Duodenal mucosa (tissue), 2 donors: Measurements from ENCODE around the gene CACNA2D3.

Experiments
- H3K27ac ChIP-seq: one replicate; pipeline ENCODE4 v1.7.0; 2013; ENCODE audit warnings: low read depth, low read length
- H3K27me3 ChIP-seq, 2 donors: one replicate each; pipeline ENCODE4 v1.7.0; 2013; ENCODE audit warnings: low read length in 2 of 2, control low read depth in 1 of 2; ENCODE audit not compliant: insufficient read depth in 2 of 2, control insufficient read depth in 1 of 2
- H3K36me3 ChIP-seq, 2 donors: one replicate each; pipeline ENCODE4 v1.7.0; 2013; ENCODE audit warnings: low read length in 2 of 2, control low read depth in 1 of 2; ENCODE audit not compliant: insufficient read depth in 2 of 2, control insufficient read depth in 1 of 2
- H3K4me1 ChIP-seq, 2 donors: one replicate each; pipeline ENCODE4 v1.7.0; 2013; ENCODE audit warnings: low read length in 2 of 2, control low read depth in 1 of 2; ENCODE audit not compliant: insufficient read depth in 2 of 2, control insufficient read depth in 1 of 2
- H3K4me3 ChIP-seq, 2 donors: one replicate each; pipeline ENCODE4 v1.7.0; 2013; ENCODE audit warnings: low read length in 2 of 2, low read depth in 1 of 2
- H3K9ac ChIP-seq, 2 donors: one replicate each; pipeline ENCODE4 v1.7.0; 2013; ENCODE audit warnings: low read length in 2 of 2, low read depth in 1 of 2
- H3K9me3 ChIP-seq, 2 donors: one replicate each; pipeline ENCODE4 v1.7.0; 2013; ENCODE audit warnings: low read length in 2 of 2, control low read depth in 1 of 2; ENCODE audit not compliant: control insufficient read depth in 1 of 2

CACNA2D3 gene

GRCh38 chr3:54564374-54564925 lies 442.1 kb downstream of the CACNA2D3 start:
- Histone ChIP-seq H3K36me3 (no peaks in the 10 kb centered on the region), H3K9ac (no peak overlapping the region), H3K27me3 (no peaks in the 10 kb centered on the region), H3K4me1 (no peaks in the 10 kb centered on the region), H3K27ac (no peak overlapping the region), H3K9me3 (no peaks in the 10 kb centered on the region), H3K4me3 (no peak overlapping the region)

GRCh38 chr3:54565956-54566355 lies 443.6 kb downstream of the CACNA2D3 start:
- Histone ChIP-seq H3K9me3 (no peaks in the 10 kb centered on the region), H3K36me3 (no peaks in the 10 kb centered on the region), H3K4me3 (no peak overlapping the region), H3K9ac (no peak overlapping the region), H3K27me3 (no peaks in the 10 kb centered on the region), H3K27ac (no peak overlapping the region), H3K4me1 (no peaks in the 10 kb centered on the region)

GRCh38 chr3:54567949-54568348 lies 445.6 kb downstream of the CACNA2D3 start:
- Histone ChIP-seq H3K27me3 (no peaks in the 10 kb centered on the region), H3K4me3 (no peak overlapping the region), H3K36me3 (no peaks in the 10 kb centered on the region), H3K4me1 (no peaks in the 10 kb centered on the region), H3K9me3 (no peaks in the 10 kb centered on the region), H3K9ac (no peak overlapping the region), H3K27ac (no peak overlapping the region)

GRCh38 chr3:54570008-54570407 lies 447.7 kb downstream of the CACNA2D3 start:
- Histone ChIP-seq H3K9me3 (no peaks in the 10 kb centered on the region), H3K36me3 (no peaks in the 10 kb centered on the region), H3K4me1 (no peaks in the 10 kb centered on the region)

GRCh38 chr3:54572197-54572895 lies 450.0 kb downstream of the CACNA2D3 start:
- H3K9ac ChIP-seq, result no peak overlapping the region
- H3K36me3 ChIP-seq, result no peaks in the 10 kb centered on the region
- no peaks in the 10 kb centered on the region for H3K4me1 ChIP-seq
- H3K27ac ChIP-seq, result no peak overlapping the region
- no peaks in the 10 kb centered on the region for H3K27me3 ChIP-seq
- H3K4me3 ChIP-seq, result no peak overlapping the region
- no peaks in the 10 kb centered on the region for H3K9me3 ChIP-seq

More at GRCh38 chr3:54570008-54570407, 447.7 kb downstream of the CACNA2D3 start:
- Histone ChIP-seq H3K4me3 (no peak overlapping the region), H3K27me3 (no peaks in the 10 kb centered on the region), H3K27ac (no peak overlapping the region), H3K9ac (no peak overlapping the region)

GRCh38 chr3:54573858-54574257 lies 451.5 kb downstream of the CACNA2D3 start:
- Histone ChIP-seq H3K4me3 (no peak overlapping the region), H3K27ac (no peak overlapping the region), H3K9me3 (no peaks in the 10 kb centered on the region), H3K4me1 (no peaks in the 10 kb centered on the region), H3K36me3 (no peaks in the 10 kb centered on the region), H3K9ac (no peak overlapping the region), H3K27me3 (no peaks in the 10 kb centered on the region)

GRCh38 chr3:54574906-54575617 lies 452.7 kb downstream of the CACNA2D3 start:
- Histone ChIP-seq H3K4me1 (no peaks in the 10 kb centered on the region), H3K4me3 (no peak overlapping the region), H3K9me3 (no peaks in the 10 kb centered on the region), H3K27ac (no peak overlapping the region), H3K36me3 (no peaks in the 10 kb centered on the region), H3K27me3 (no peaks in the 10 kb centered on the region), H3K9ac (no peak overlapping the region)

- H3K4me1 ChIP-seq, result no peaks in the 10 kb centered on the region
- no peaks in the 10 kb centered on the region for H3K27me3 ChIP-seq
- H3K36me3 ChIP-seq, result no peaks in the 10 kb centered on the region
- H3K9ac ChIP-seq, result no peak overlapping the region
- no peak overlapping the region for H3K27ac ChIP-seq
- H3K9me3 ChIP-seq, result no peaks in the 10 kb centered on the region
- H3K4me3 ChIP-seq, result no peak overlapping the region
These were observed 453.2 kb downstream of the CACNA2D3 start for GRCh38 chr3:54575618-54575960.

GRCh38 chr3:54577313-54577712 lies 455.0 kb downstream of the CACNA2D3 start:
- Histone ChIP-seq H3K4me3 (no peak overlapping the region), H3K9me3 (no peaks in the 10 kb centered on the region), H3K27ac (no peak overlapping the region), H3K4me1 (no peaks in the 10 kb centered on the region), H3K36me3 (no peaks in the 10 kb centered on the region), H3K27me3 (no peaks in the 10 kb centered on the region), H3K9ac (no peak overlapping the region)

- H3K27me3 ChIP-seq, result no peaks in the 10 kb centered on the region
- H3K27ac ChIP-seq, result no peak overlapping the region
- no peak overlapping the region for H3K4me3 ChIP-seq
- no peak overlapping the region for H3K9ac ChIP-seq
- H3K4me1 ChIP-seq, result no peaks in the 10 kb centered on the region
- H3K9me3 ChIP-seq, result no peaks in the 10 kb centered on the region
- no peaks in the 10 kb centered on the region for H3K36me3 ChIP-seq
These were observed 456.1 kb downstream of the CACNA2D3 start for GRCh38 chr3:54578417-54578816.
